ENCODE measurements around the gene VSTM1. TPM values are rescaled to one million over a fixed set of nuclear protein-coding genes. Genes with fewer than 3 reads are reported as not detected.

VSTM1 gene
- total and polyA plus RNA-seq, 2 of the 8 experiments (the other 6 are each of a cell fraction or from before 2014, with no cell fraction given), result 0.12 to 0.65 TPM

DNA sequence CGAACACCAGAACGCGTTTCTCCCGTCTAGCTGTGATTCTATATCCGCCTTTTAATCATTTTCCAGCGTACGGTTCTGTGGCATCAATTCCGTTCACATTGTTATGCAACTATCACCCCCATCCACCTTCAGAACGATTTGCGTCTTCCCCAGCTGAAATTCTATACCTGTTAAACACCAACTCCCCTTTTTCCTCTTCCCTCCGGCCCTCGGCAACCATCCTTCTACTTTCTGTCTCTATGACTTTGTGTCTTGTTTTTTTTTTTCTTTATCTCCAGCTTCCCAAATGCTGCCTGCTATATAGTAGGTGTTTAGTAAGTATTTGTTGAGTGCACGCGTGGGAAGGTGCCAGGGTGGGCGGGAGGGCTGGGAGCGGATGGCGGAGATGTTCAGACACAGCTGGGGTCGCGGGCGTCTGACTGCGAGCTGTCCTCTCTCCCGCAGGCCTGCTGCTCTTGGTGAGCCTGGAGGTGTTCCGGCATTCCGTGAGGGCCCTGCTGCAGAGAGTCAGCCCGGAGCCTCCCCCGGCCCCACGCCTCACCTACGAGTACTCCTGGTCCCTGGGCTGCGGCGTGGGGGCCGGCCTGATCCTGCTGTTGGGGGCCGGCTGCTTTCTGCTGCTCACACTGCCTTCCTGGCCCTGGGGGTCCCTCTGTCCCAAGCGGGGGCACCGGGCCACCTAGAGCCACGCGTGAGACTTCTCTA, 52.0 kb downstream of the VSTM1 start (continued):
- TF ChIP-seq, protein P1, sequence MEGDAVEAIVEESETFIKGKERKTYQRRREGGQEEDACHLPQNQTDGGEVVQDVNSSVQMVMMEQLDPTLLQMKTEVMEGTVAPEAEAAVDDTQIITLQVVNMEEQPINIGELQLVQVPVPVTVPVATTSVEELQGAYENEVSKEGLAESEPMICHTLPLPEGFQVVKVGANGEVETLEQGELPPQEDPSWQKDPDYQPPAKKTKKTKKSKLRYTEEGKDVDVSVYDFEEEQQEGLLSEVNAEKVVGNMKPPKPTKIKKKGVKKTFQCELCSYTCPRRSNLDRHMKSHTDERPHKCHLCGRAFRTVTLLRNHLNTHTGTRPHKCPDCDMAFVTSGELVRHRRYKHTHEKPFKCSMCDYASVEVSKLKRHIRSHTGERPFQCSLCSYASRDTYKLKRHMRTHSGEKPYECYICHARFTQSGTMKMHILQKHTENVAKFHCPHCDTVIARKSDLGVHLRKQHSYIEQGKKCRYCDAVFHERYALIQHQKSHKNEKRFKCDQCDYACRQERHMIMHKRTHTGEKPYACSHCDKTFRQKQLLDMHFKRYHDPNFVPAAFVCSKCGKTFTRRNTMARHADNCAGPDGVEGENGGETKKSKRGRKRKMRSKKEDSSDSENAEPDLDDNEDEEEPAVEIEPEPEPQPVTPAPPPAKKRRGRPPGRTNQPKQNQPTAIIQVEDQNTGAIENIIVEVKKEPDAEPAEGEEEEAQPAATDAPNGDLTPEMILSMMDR (IDR thresholded peaks at IDR 0.05; ENCODE audit: control extremely low read depth in 1 of 3, insufficient read depth in 1 of 3, low read depth in 1 of 3, low read length in 3 of 3), result no peak
